GM23338 (cell line): ENCODE measurements around the gene SPIRE2. TPM values are rescaled to one million over a fixed set of nuclear protein-coding genes. Genes with fewer than 3 reads are reported as not detected.

Experiments used
- ATAC-seq: fragments of 200-7000 bp; cut with Tn5 transposase; 3 replicates; pipeline ENCODE4 v1.9.1; 2020
- DNase-seq: peaks from one replicate; pipeline ENCODE4 v3.0.0-alpha.2; 2015; ENCODE audit warnings: low spot score
- H2AFZ ChIP-seq: fragments of 200-600 bp; sonication (generic); 2 replicates; pipeline ENCODE4 v1.8.0; 2016; ENCODE audit warnings: antibody characterized with exemption, mild to moderate bottlenecking, moderate library complexity
- H3F3A ChIP-seq: fragments of 200-600 bp; sonication (generic); replicated peaks from 2 replicates; pipeline ENCODE4 v1.8.0; 2017; ENCODE audit warnings: antibody characterized with exemption, mixed run types, low read depth
- H3K27ac ChIP-seq: fragments of 200-600 bp; sonication (generic); 2 replicates; pipeline ENCODE4 v1.6.1; 2016; ENCODE audit warnings: low read depth
- H3K27me3 ChIP-seq: fragments of 200-600 bp; sonication (generic); 2 replicates; pipeline ENCODE4 v1.8.0; 2016; ENCODE audit warnings: mild to moderate bottlenecking, mixed run types, moderate library complexity; ENCODE audit not compliant: insufficient read depth
- H3K36me3 ChIP-seq: fragments of 200-600 bp; sonication (generic); 2 replicates; pipeline ENCODE4 v1.8.0; 2016; ENCODE audit warnings: mild to moderate bottlenecking; ENCODE audit not compliant: insufficient read depth
- H3K4me1 ChIP-seq: fragments of 200-600 bp; sonication (generic); 2 replicates; pipeline ENCODE4 v1.8.0; 2016; ENCODE audit warnings: mild to moderate bottlenecking, moderate library complexity; ENCODE audit not compliant: insufficient read depth
- H3K4me2 ChIP-seq: fragments of 200-600 bp; sonication (generic); 2 replicates; pipeline ENCODE4 v1.7.1; 2017; ENCODE audit warnings: mixed run types
- H3K4me3 ChIP-seq: fragments of 200-600 bp; sonication (generic); 2 replicates; pipeline ENCODE4 v1.6.1; 2016; ENCODE audit warnings: mixed run types
- H3K79me2 ChIP-seq: fragments of 200-600 bp; sonication (generic); replicated peaks from 2 replicates; pipeline ENCODE4 v1.8.0; 2017; ENCODE audit warnings: mild to moderate bottlenecking; ENCODE audit not compliant: insufficient read depth
- H3K9me2 ChIP-seq: fragments of 200-600 bp; sonication (generic); 2 replicates; pipeline ENCODE4 v1.8.0; 2017; ENCODE audit not compliant: insufficient read depth
- H4K20me1 ChIP-seq: fragments of 200-600 bp; sonication (generic); replicated peaks from 2 replicates; pipeline ENCODE4 v1.8.0; 2017; ENCODE audit warnings: mild to moderate bottlenecking; ENCODE audit not compliant: insufficient read depth
- H3K27ac Mint-ChIP-seq: 2 replicates; pipeline ENCODE4 v1.8.0; 2020; ENCODE audit warnings: inconsistent platforms, mild to moderate bottlenecking, moderate library complexity, mixed read lengths
- H3K27me3 Mint-ChIP-seq: 3 replicates; pipeline ENCODE4 v1.8.0; 2022; ENCODE audit warnings: low read depth, mild to moderate bottlenecking, moderate library complexity, mixed read lengths, inconsistent platforms; ENCODE audit not compliant: insufficient read depth, poor library complexity
- H3K36me3 Mint-ChIP-seq: 3 replicates; pipeline ENCODE4 v1.8.0; 2021; ENCODE audit warnings: low read depth, mild to moderate bottlenecking, inconsistent platforms, moderate library complexity, mixed read lengths
- H3K4me1 Mint-ChIP-seq: 3 replicates; pipeline ENCODE4 v1.8.0; 2020; ENCODE audit warnings: mild to moderate bottlenecking, inconsistent platforms, mixed read lengths
- H3K4me3 Mint-ChIP-seq: 3 replicates; pipeline ENCODE4 v1.8.0; 2021; ENCODE audit warnings: moderate library complexity, mild to moderate bottlenecking, inconsistent platforms, mixed read lengths
- H3K9me3 Mint-ChIP-seq: 3 replicates; pipeline ENCODE4 v1.8.0; 2020; ENCODE audit warnings: moderate library complexity, mild to moderate bottlenecking, inconsistent platforms, mixed read lengths
- CREB1 ChIP-seq: fragments of 250-450 bp; sonication (Bioruptor Pico); IDR thresholded peaks from 2 replicates; pipeline ENCODE4 v1.5.0; 2020; ENCODE audit warnings: low read depth, mild to moderate bottlenecking, moderate library complexity
- CTCF ChIP-seq, 2 experiments: fragments of 200-600 bp in 1 of 2; sonication (generic) in 1 of 2; conservative IDR thresholded peaks; 2 replicates each; pipeline versions ENCODE4 v1.5.1 to v1.6.1; 2016 to 2017; ENCODE audit warnings: antibody characterized with exemption in 2 of 2, low read depth in 2 of 2, mild to moderate bottlenecking in 2 of 2, moderate library complexity in 1 of 2
- ETS1 ChIP-seq: IDR thresholded peaks from 2 replicates; pipeline ENCODE4 v1.6.1; 2016; ENCODE audit warnings: antibody characterized with exemption
- EZH2 ChIP-seq: fragments of 200-600 bp; sonication (generic); IDR thresholded peaks from one replicate; pipeline ENCODE4 v1.8.0; 2017; ENCODE audit warnings: antibody characterized with exemption, mild to moderate bottlenecking, low read depth; ENCODE audit not compliant: unreplicated experiment
- EZH2phosphoT487 ChIP-seq: fragments of 200-600 bp; sonication (generic); IDR thresholded peaks from one replicate; pipeline ENCODE4 v1.8.1; 2018; ENCODE audit warnings: antibody characterized with exemption; ENCODE audit not compliant: unreplicated experiment
- JUNB ChIP-seq: IDR thresholded peaks from one replicate; pipeline ENCODE4 v1.6.1; 2016; ENCODE audit warnings: antibody characterized with exemption; ENCODE audit not compliant: unreplicated experiment
- NANOG ChIP-seq: IDR thresholded peaks from 2 replicates; pipeline ENCODE4 v1.6.1; 2016; ENCODE audit warnings: antibody characterized with exemption, borderline replicate concordance
- POLR2AphosphoS5 ChIP-seq: IDR thresholded peaks from 2 replicates; pipeline ENCODE4 v1.6.1; 2016; ENCODE audit warnings: antibody characterized with exemption, low read depth
- REST ChIP-seq: IDR thresholded peaks from one replicate; pipeline ENCODE4 v1.6.1; 2018; ENCODE audit warnings: antibody characterized with exemption; ENCODE audit not compliant: unreplicated experiment
- STAT1 ChIP-seq: IDR thresholded peaks from one replicate; pipeline ENCODE4 v1.6.1; 2016; ENCODE audit warnings: antibody characterized with exemption; ENCODE audit not compliant: unreplicated experiment
- ZNF114 ChIP-seq: fragments of 250-450 bp; sonication (Bioruptor Pico); IDR thresholded peaks from 2 replicates; pipeline ENCODE4 v1.5.0; 2020; ENCODE audit warnings: mild to moderate bottlenecking, moderate library complexity
- ZNF331 ChIP-seq: fragments of 250-450 bp; sonication (Bioruptor Pico); IDR thresholded peaks from 2 replicates; pipeline ENCODE4 v1.5.0; 2020; ENCODE audit warnings: low read depth, mild to moderate bottlenecking, moderate library complexity
- ZNF462 ChIP-seq: fragments of 250-450 bp; sonication (Bioruptor Pico); IDR thresholded peaks from 2 replicates; pipeline ENCODE4 v1.5.0; 2020; ENCODE audit warnings: mild to moderate bottlenecking, moderate library complexity
- polyA plus RNA-seq: library from polyadenylated mRNA; unstranded; fragments of >200 nt; fragmentation: Nextera tagmentation; extraction: Ambion mirVana; gene quantifications from 2 replicates; pipeline ENCODE4 v1.2.1, GENCODE V29; 2016
- total RNA-seq: library from RNA; depleted of rRNA; stranded (reverse); fragments of >200 nt; shearing (Covaris generic); gene quantifications from 2 replicates; pipeline ENCODE4 v1.2.3, GENCODE V29; 2014

The SPIRE2 gene
- total and polyA plus RNA-seq, 2 experiments from 2014 or later: 5.0 to 15.2 TPM

GRCh38 chr16:89884041-89884421, 55.8 kb downstream of the SPIRE2 start:
- Histone ChIP-seq H3K79me2 (peaks cover 26% of the 10 kb centered on the region), H4K20me1 (peaks cover 11% of the 10 kb centered on the region), H3K4me2 (no peak overlapping the region), H3K36me3 (peaks cover 14% of the 10 kb centered on the region), H3K27me3 (no peaks in the 10 kb centered on the region), H2AFZ (no peak overlapping the region), H3K9me2 (no peaks in the 10 kb centered on the region), H3K27ac (no peak overlapping the region), H3F3A (peaks cover 8% of the 10 kb centered on the region), H3K4me1 (no peaks in the 10 kb centered on the region), H3K4me3 (no peak overlapping the region)
- Mint-ChIP-seq H3K36me3 (peaks cover 53% of the 10 kb centered on the region), H3K4me1 (no peaks in the 10 kb centered on the region), H3K27ac (no peak overlapping the region; the same call in 1 of the 2 replicates), H3K4me3 (no peak overlapping the region), H3K9me3 (no peaks in the 10 kb centered on the region), H3K27me3 (peaks cover 3% of the 10 kb centered on the region)
- ATAC-seq (no peak), DNase-seq (no peak)
- TF ChIP-seq CTCF (conservative IDR thresholded peaks at IDR 0.05; ENCODE audit: low read depth in 2 of 2) (no peak), EZH2 (no peak), EZH2phosphoT487 (no peak), NANOG (no peak), POLR2AphosphoS5 (no peak), ETS1 (no peak), JUNB (no peak), ZNF114 (no peak), REST (no peak), STAT1 (no peak), CREB1 (CRISPR knock-in tag) (no peak), ZNF331 (CRISPR knock-in tag) (no peak), ZNF462 (no peak)
